HG03066 (cell line): ENCODE measurements around the gene TMEM35B.
"Not testable (repeated sequence)": the region's sequence is repeated elsewhere in the genome, so short reads cannot be mapped to it uniquely, and the experiment has no call there.

ENCODE experiments used
- ATAC-seq: cut with Tn5 transposase; IDR thresholded peaks from one replicate; pipeline ENCODE4 v1.9.1; 2021; ENCODE audit warnings: low read depth; ENCODE audit not compliant: unreplicated experiment

TMEM35B gene

GRCh38 chr1:34984793-34985608 lies at the start of gene TMEM35B:
Gene TMEM35B (minus strand): TSS chr1:34985347. CDS start chr1:34985305, 42 bp downstream.
- peak; percentile 77 for ATAC-seq

- ATAC-seq = no peak
Measured at GRCh38 chr1:35033346-35033745, 48.2 kb upstream of the TMEM35B start.

GRCh38 chr1:35032384-35032739 lies 47.2 kb upstream of the TMEM35B start:
- ATAC-seq = no peak

- ATAC-seq = no peak
Measured at GRCh38 chr1:35030756-35031446, 45.8 kb upstream of the TMEM35B start.

GRCh38 chr1:35030338-35030737 lies 45.2 kb upstream of the TMEM35B start:
- ATAC-seq = no peak

GRCh38 chr1:35029761-35030160 lies 44.6 kb upstream of the TMEM35B start:
- no peak for ATAC-seq

GRCh38 chr1:35016406-35016805 lies 31.3 kb upstream of the TMEM35B start:
- no peak for ATAC-seq

- no peak for ATAC-seq
Measured at GRCh38 chr1:35014486-35014885, 29.3 kb upstream of the TMEM35B start.

GRCh38 chr1:35005711-35006110 lies 20.6 kb upstream of the TMEM35B start:
- no peak for ATAC-seq

- no peak for ATAC-seq
Measured at GRCh38 chr1:35001743-35002142, 16.6 kb upstream of the TMEM35B start.

GRCh38 chr1:34994878-34995277 lies 9.7 kb upstream of the TMEM35B start:
- no peak for ATAC-seq

GRCh38 chr1:34988581-34988980 lies 3.4 kb upstream of the TMEM35B start:
- no peak for ATAC-seq

- ATAC-seq = no peak
Measured at GRCh38 chr1:34988147-34988546, 3.0 kb upstream of the TMEM35B start.

GRCh38 chr1:34987018-34987417 lies 1.9 kb upstream of the TMEM35B start:
- no peak for ATAC-seq

- not testable (repeated sequence) for ATAC-seq
Measured at GRCh38 chr1:34985609-34985904, 410 bp upstream of the TMEM35B start.

- ATAC-seq = peak; percentile 14
Measured at GRCh38 chr1:34984435-34984792, 733 bp downstream of the TMEM35B start.

- no peak for ATAC-seq
Measured at GRCh38 chr1:34983700-34984355, 1.3 kb downstream of the TMEM35B start.

- ATAC-seq = no peak
Measured at GRCh38 chr1:34982820-34983376, 2.2 kb downstream of the TMEM35B start.

GRCh38 chr1:34980715-34981114 lies 4.4 kb downstream of the TMEM35B start:
- no peak for ATAC-seq

- no peak for ATAC-seq
Measured at GRCh38 chr1:34978921-34979320, 6.2 kb downstream of the TMEM35B start.

- no peak for ATAC-seq
Measured at GRCh38 chr1:34977858-34978257, 7.3 kb downstream of the TMEM35B start.

GRCh38 chr1:34977210-34977471 lies 8.0 kb downstream of the TMEM35B start:
- no peak for ATAC-seq
